ENCODE results near the gene DISC1. TPM values are rescaled to one million over a fixed set of nuclear protein-coding genes. Genes with fewer than 3 reads are reported as not detected.

The DISC1 gene
- total and polyA plus RNA-seq, 2 of the 13 experiments (the other 11 are each of a cell fraction or from before 2014, with no cell fraction given), result 4.2 to 4.6 TPM

GRCh38 chr1:231584921-231585320 is 41.7 kb upstream of the DISC1 start:
- H4K20me1 ChIP-seq (ENCODE audit: insufficient read depth, low read length), result no peaks in the 10 kb centered on the region
- H3K27me3 ChIP-seq (ENCODE audit: control insufficient read depth in 1 of 2, insufficient read depth in 2 of 2, low read length in 2 of 2), result no peaks in the 10 kb centered on the region
- ChIA-PET CTCF (ENCODE audit: low intra/inter-chr PET ratio, low total read pairs) (interaction anchor here (1.2 kb wide), 1 partner anchor 227 kb away, joined by 3 read pairs; no protein-coding TSS in a partner anchor), POLR2A (no interaction called here)
- FAIRE-seq (no peak), DNase-seq (ENCODE audit: low spot score) (no peak), ATAC-seq (no peak)
- H3K4me3 ChIP-seq (replicated peaks in 1 of 3; ENCODE audit: insufficient read depth in 1 of 3, low read depth in 2 of 3, low read length in 3 of 3), result no peak overlapping the region
- no peaks in the 10 kb centered on the region for H3K36me3 ChIP-seq (replicated peaks in 1 of 2; ENCODE audit: control insufficient read depth in 1 of 2, insufficient read depth in 2 of 2, low read length in 2 of 2)
- in situ Hi-C loops (cut with HindIII; ENCODE audit: extremely low pct_ligation_motif_present, low pct_unique_long_range_greater_than_20kb) (no loop called here), intact Hi-C loops (cut with micrococcal nuclease; ENCODE audit: unreplicated experiment) (loop anchor here (1.0 kb wide), 1 partner anchor 227 kb away; no protein-coding TSS in a partner anchor)
- H3K4me1 ChIP-seq (ENCODE audit: insufficient read depth, low read length), result no peaks in the 10 kb centered on the region
- H3K9me3 ChIP-seq (ENCODE audit: low read length), result no peaks in the 10 kb centered on the region
- H2AFZ ChIP-seq (ENCODE audit: low read length), result no peak overlapping the region
- H3K4me2 ChIP-seq (ENCODE audit: low read depth, low read length), result no peak overlapping the region
- BruUV-seq (replicated peaks), result no TSS peak
- 81% methylated on average over 5 of the region's 5 CpGs for WGBS (ENCODE audit: low lambda C conversion rate)
- no peak overlapping the region for H3K9ac ChIP-seq (ENCODE audit: insufficient read depth, low read depth, low read length)
- no peak overlapping the region for H3K27ac ChIP-seq (ENCODE audit: extremely low read length, insufficient read depth, low read length)
- no peaks in the 10 kb centered on the region for H3K79me2 ChIP-seq (ENCODE audit: insufficient read depth, low read length)
- TF ChIP-seq ATF1 (CRISPR knock-in tag; IDR thresholded peaks at IDR 0.05) (no peak), PBX2 (CRISPR knock-in tag; IDR thresholded peaks at IDR 0.05) (no peak), KAT2B (IDR thresholded peaks at IDR 0.05; ENCODE audit: borderline replicate concordance, low read depth, low read length) (no peak), ZGPAT (CRISPR knock-in tag; IDR thresholded peaks at IDR 0.05) (no peak), ZNF407 (CRISPR knock-in tag; IDR thresholded peaks at IDR 0.05; ENCODE audit: not compliant biosample characterization) (no peak), HOMEZ (CRISPR knock-in tag; IDR thresholded peaks at IDR 0.05; ENCODE audit: low read depth) (no peak), ZNF317 (CRISPR knock-in tag; IDR thresholded peaks at IDR 0.05) (no peak), EEA1 (CRISPR knock-in tag; IDR thresholded peaks at IDR 0.05; ENCODE audit: borderline replicate concordance) (no peak), CAMTA2 (CRISPR knock-in tag; IDR thresholded peaks at IDR 0.05; ENCODE audit: borderline replicate concordance) (no peak)
